HepG2 (cell line): ENCODE measurements around the gene VAPB. TPM values are rescaled to one million over a fixed set of nuclear protein-coding genes. Genes with fewer than 3 reads are reported as not detected.

Experiments
- ATRX ChIP-seq: sonication (generic); formaldehyde crosslinking; IDR thresholded peaks from 2 replicates; pipeline ENCODE4 v1.4.0; 2020; ENCODE audit warnings: missing genetic modification reagents, borderline replicate concordance
- CTCF ChIP-seq: sonication (generic); formaldehyde crosslinking; IDR thresholded peaks from 2 replicates; pipeline ENCODE4 v1.5.0; 2020; ENCODE audit warnings: mild to moderate bottlenecking, missing genetic modification reagents, moderate library complexity
- DMAP1 ChIP-seq: IDR thresholded peaks from 2 replicates; pipeline ENCODE4 v1.6.1; 2016
- GABPB1 ChIP-seq: IDR thresholded peaks from 2 replicates; pipeline ENCODE4 v1.6.1; 2016; ENCODE audit warnings: mild to moderate bottlenecking, missing genetic modification reagents, moderate library complexity, missing compliant biosample characterization
- GATAD1 ChIP-seq: IDR thresholded peaks from 2 replicates; pipeline ENCODE4 v1.6.1; 2016; ENCODE audit warnings: missing genetic modification reagents, missing compliant biosample characterization
- GPBP1L1 ChIP-seq: sonication (generic); formaldehyde crosslinking; IDR thresholded peaks from 2 replicates; pipeline ENCODE4 v1.5.0; 2020; ENCODE audit warnings: mild to moderate bottlenecking, missing genetic modification reagents
- HNF1B ChIP-seq: sonication (generic); formaldehyde crosslinking; IDR thresholded peaks from 2 replicates; pipeline ENCODE4 v1.5.1; 2020; ENCODE audit warnings: mild to moderate bottlenecking, moderate library complexity, missing genetic modification reagents
- KDM2A ChIP-seq: sonication (generic); formaldehyde crosslinking; IDR thresholded peaks from 2 replicates; pipeline ENCODE4 v1.4.0; 2020; ENCODE audit warnings: low read depth, missing genetic modification reagents, borderline replicate concordance
- RAD21 ChIP-seq: fragments of 450-650 bp; formaldehyde crosslinking; IDR thresholded peaks from 2 replicates; pipeline ENCODE4 v1.5.0; 2020; ENCODE audit warnings: mild to moderate bottlenecking
- RBFOX2 ChIP-seq: fragments of 200-400 bp; formaldehyde crosslinking; IDR thresholded peaks from 2 replicates; pipeline ENCODE4 v1.6.1; 2017; ENCODE audit warnings: low read depth, mild to moderate bottlenecking, low read length
- RELA ChIP-seq: sonication (generic); formaldehyde crosslinking; IDR thresholded peaks from 2 replicates; pipeline ENCODE4 v1.4.0; 2020; ENCODE audit warnings: missing genetic modification reagents
- RXRA ChIP-seq: sonication (generic); formaldehyde crosslinking; IDR thresholded peaks from 2 replicates; pipeline ENCODE4 v1.5.1; 2020; ENCODE audit warnings: missing genetic modification reagents
- SMC3 ChIP-seq: IDR thresholded peaks from 2 replicates; pipeline ENCODE4 v1.6.1; 2011; ENCODE audit warnings: low read length, improper control_type of control experiment
- TFDP1 ChIP-seq: IDR thresholded peaks from 2 replicates; pipeline ENCODE4 v1.6.1; 2016; ENCODE audit warnings: missing compliant biosample characterization, missing genetic modification reagents, borderline replicate concordance
- THYN1 ChIP-seq: sonication (generic); formaldehyde crosslinking; IDR thresholded peaks from 2 replicates; pipeline ENCODE4 v1.8.1; 2023; ENCODE audit warnings: low read depth, mild to moderate bottlenecking, moderate library complexity, missing genetic modification reagents, borderline replicate concordance
- ZFP91 ChIP-seq: sonication (generic); formaldehyde crosslinking; IDR thresholded peaks from 2 replicates; pipeline ENCODE4 v1.9.0; 2022; ENCODE audit warnings: missing genetic modification reagents, mild to moderate bottlenecking, borderline replicate concordance
- ZNF510 ChIP-seq: sonication (generic); formaldehyde crosslinking; IDR thresholded peaks from 2 replicates; pipeline ENCODE4 v1.4.0; 2020; ENCODE audit warnings: low read depth, mild to moderate bottlenecking, missing genetic modification reagents
- ZNF768 ChIP-seq: sonication (generic); formaldehyde crosslinking; IDR thresholded peaks from 2 replicates; pipeline ENCODE4 v1.4.0; 2020; ENCODE audit warnings: missing genetic modification reagents
- polyA plus RNA-seq, 8 experiments: library from polyadenylated mRNA; depleted of rRNA in 3 of 8; stranded (reverse) in 7 of 8; unstranded in 1 of 8; fragments of >200 nt; fragmentation: Illumina TruSeq in 4 of 8; extraction: Trizol in 4 of 8; gene quantifications; 2 replicates each; pipeline versions ENCODE4 v1.2.1 to v1.2.3, GENCODE V29; 2011 to 2016; ENCODE audit warnings: low read depth in 4 of 8, missing spikeins in 1 of 8, mixed read lengths in 1 of 8; ENCODE audit not compliant: insufficient read depth in 1 of 8
- total RNA-seq, 5 experiments: library from RNA; depleted of rRNA; stranded (reverse); fragments of >200 nt; fragmentation: Illumina TruSeq; extraction: Trizol; gene quantifications; 2 replicates each; pipeline ENCODE4 v1.2.3, GENCODE V29; 2016; ENCODE audit warnings: low read depth in 1 of 5
- TF ChIP-seq, protein P1 (sequence below): sonication (generic); IDR thresholded peaks from 2 replicates; pipeline ENCODE4 v1.6.1; 2016; ENCODE audit warnings: low read depth, borderline replicate concordance

The VAPB gene
- total and polyA plus RNA-seq, 2 of the 13 experiments (the other 11 are each of a cell fraction or from before 2014, with no cell fraction given): 18.6 to 48.5 TPM

DNA sequence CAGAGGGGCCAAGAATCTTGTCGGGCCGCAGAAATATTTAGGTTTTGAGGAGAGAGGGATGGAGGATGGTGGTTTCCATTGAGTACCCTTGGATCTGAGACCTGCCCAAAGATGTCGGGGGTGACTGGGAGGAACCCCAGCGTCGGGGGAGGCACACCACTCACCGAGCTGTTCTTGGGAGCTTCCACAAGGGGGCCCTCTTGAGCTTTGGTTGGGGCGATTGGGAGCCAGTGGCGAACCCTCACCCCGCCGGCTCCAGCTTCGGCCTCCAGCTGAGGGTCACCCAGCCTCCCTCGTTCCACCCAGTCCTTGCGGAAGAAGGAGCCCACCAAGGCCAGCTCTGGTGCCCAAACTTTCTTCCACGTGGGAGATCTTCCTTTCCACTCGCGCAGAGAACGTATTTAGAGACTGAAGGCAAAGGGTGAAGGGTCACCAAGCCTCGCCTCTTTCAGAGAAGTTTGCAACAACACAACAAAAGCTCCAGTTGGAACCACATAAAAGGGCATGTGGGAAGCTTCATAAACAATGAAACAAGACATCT, 92.5 kb downstream of the VAPB start (continued):
- TF ChIP-seq GPBP1L1 (CRISPR knock-in tag) (no peak), ZNF510 (CRISPR knock-in tag) (no peak), SMC3 (peak; percentile 30; the same call in 1 of the 2 replicates), GATAD1 (CRISPR knock-in tag) (0 out of 2 replicates have a peak, but pooled peaks have one; percentile 19), THYN1 (CRISPR knock-in tag) (no peak), RBFOX2 (no peak), KDM2A (CRISPR knock-in tag) (peak; percentile 37; the same call in 1 of the 2 replicates), CTCF (CRISPR knock-in tag) (peak; percentile 66), HNF1B (0 out of 2 replicates have a peak, but pooled peaks have one; percentile 24), ATRX (CRISPR knock-in tag) (no peak), RAD21 (CRISPR knock-in tag) (peak; percentile 83), ZFP91 (CRISPR knock-in tag) (peak; percentile 28; the same call in 1 of the 2 replicates), RELA (CRISPR knock-in tag) (0 out of 2 replicates have a peak, but pooled peaks have one; percentile 22), GABPB1 (0 out of 2 replicates have a peak, but pooled peaks have one; percentile 19), RXRA (0 out of 2 replicates have a peak, but pooled peaks have one; percentile 30), TFDP1 (0 out of 2 replicates have a peak, but pooled peaks have one; percentile 20), ZNF768 (CRISPR knock-in tag) (0 out of 2 replicates have a peak, but pooled peaks have one; percentile 26), DMAP1 (CRISPR knock-in tag) (0 out of 2 replicates have a peak, but pooled peaks have one; percentile 28)
- TF ChIP-seq, protein P1, sequence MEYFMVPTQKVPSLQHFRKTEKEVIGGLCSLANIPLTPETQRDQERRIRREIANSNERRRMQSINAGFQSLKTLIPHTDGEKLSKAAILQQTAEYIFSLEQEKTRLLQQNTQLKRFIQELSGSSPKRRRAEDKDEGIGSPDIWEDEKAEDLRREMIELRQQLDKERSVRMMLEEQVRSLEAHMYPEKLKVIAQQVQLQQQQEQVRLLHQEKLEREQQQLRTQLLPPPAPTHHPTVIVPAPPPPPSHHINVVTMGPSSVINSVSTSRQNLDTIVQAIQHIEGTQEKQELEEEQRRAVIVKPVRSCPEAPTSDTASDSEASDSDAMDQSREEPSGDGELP: no peak
